Gastrocnemius medialis (tissue), 4 donors: ENCODE results near the gene IL15. TPM values are rescaled to one million over a fixed set of nuclear protein-coding genes. Genes with fewer than 3 reads are reported as not detected.

Experiments used
- ATAC-seq, 2 donors: fragments of 150-250 bp; one replicate each; pipeline ENCODE4 v1.9.1; 2016
- DNase-seq, 2 donors: peaks; one replicate each; pipeline ENCODE4 v3.0.0-alpha.2; 2019
- H3K27ac ChIP-seq, 4 donors: fragments of 200-600 bp; sonication (generic); 1 replicate in 1 of 4; 2 replicates in 3 of 4; pipeline ENCODE4 v1.5.1; 2016 to 2018; ENCODE audit warnings: mild to moderate bottlenecking in 2 of 4, moderate library complexity in 1 of 4
- H3K27me3 ChIP-seq, 3 donors: fragments of 200-600 bp; sonication (generic) in 2 of 3; 1 replicate in 1 of 3; 2 replicates in 2 of 3; pipeline versions ENCODE4 v1.5.1 to v1.6.0; 2016 to 2019; ENCODE audit warnings: mild to moderate bottlenecking in 1 of 3, moderate library complexity in 1 of 3
- H3K36me3 ChIP-seq, 2 donors: fragments of 200-600 bp; sonication (generic) in 1 of 2; one replicate each; pipeline ENCODE4 v1.5.1; 2017 to 2018
- H3K4me1 ChIP-seq, 2 donors: fragments of 200-600 bp; sonication (generic) in 1 of 2; one replicate each; pipeline ENCODE4 v1.5.1; 2016 to 2017; ENCODE audit warnings: mild to moderate bottlenecking in 2 of 2
- H3K4me3 ChIP-seq, 4 donors: fragments of 200-600 bp; sonication (generic) in 3 of 4; 1 replicate in 1 of 4; 2 replicates in 3 of 4; pipeline ENCODE4 v1.5.1; 2016 to 2019; ENCODE audit warnings: mild to moderate bottlenecking in 2 of 4
- H3K9me3 ChIP-seq, 3 donors: fragments of 200-600 bp; sonication (generic) in 2 of 3; 1 replicate in 1 of 3; 2 replicates in 2 of 3; pipeline ENCODE4 v1.5.1; 2016 to 2019
- CTCF ChIP-seq, 5 experiments: fragments of 450-650 bp in 3 of 5; fragments of 200-600 bp in 2 of 5; sonication (generic) in 2 of 5; IDR thresholded peaks in 4 of 5; conservative IDR thresholded peaks in 1 of 5; 1 replicate in 4 of 5; 2 replicates in 1 of 5; pipeline ENCODE4 v1.5.1; 2016 to 2019; ENCODE audit warnings: antibody characterized with exemption in 5 of 5, mild to moderate bottlenecking in 3 of 5, moderate library complexity in 3 of 5
- POLR2A ChIP-seq, 2 donors: fragments of 450-650 bp; IDR thresholded peaks; one replicate each; pipeline ENCODE4 v1.6.1; 2017; ENCODE audit warnings: antibody characterized with exemption in 2 of 2, mild to moderate bottlenecking in 2 of 2, moderate library complexity in 2 of 2
- in situ Hi-C, 4 donors: fragments of 200-750 bp; cut with MboI; loops; one replicate each; pipeline versions ENCODE4 v1.15.0 to v1.8.0; 2017; ENCODE audit warnings: low sequenced_read_pairs in 4 of 4
- intact Hi-C: fragments of 100-400 bp; cut with DNase I; formaldehyde crosslinking; loops from one replicate; pipeline ENCODE4 v1.15.1; 2023; ENCODE audit warnings: low total_unique reads
- total RNA-seq, 4 donors: library from RNA; depleted of rRNA; stranded (reverse); fragments of >200 nt; gene quantifications; one replicate each; pipeline versions ENCODE4 v1.1.0 to v1.2.3, GENCODE V29; 2016

IL15 gene
- total RNA-seq, 4 donors from 2014 or later = 2.1 to 6.1 (median 2.7) TPM

DNA sequence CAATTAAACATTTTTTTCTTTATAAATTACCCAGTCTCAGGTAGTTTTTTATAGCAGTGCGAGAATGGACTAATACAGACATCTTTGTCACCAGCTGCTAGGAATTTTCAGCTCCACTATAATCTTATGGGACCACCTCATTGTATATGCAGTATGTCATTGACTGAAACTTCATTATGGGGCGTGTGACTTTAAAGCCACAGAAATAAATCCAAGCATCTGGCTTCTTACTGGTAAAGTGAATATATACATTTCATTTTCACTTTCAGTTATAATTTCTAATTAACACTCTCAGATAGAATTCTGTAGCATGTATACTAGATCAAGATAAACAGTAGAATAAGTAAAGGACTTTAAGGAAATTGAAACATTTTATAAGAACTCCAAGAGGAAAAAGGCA is 21.9 kb downstream of the IL15 start:
- TF ChIP-seq POLR2A (IDR thresholded peaks at IDR 0.05) = no peak
- no peak for TF ChIP-seq CTCF (IDR thresholded peaks at IDR 0.05 in 4 of 5, conservative IDR thresholded peaks at IDR 0.05 in 1 of 5)
- no peaks in the 10 kb centered on the region for H3K9me3 ChIP-seq
- ATAC-seq = no peak
- no peak overlapping the region for H3K27ac ChIP-seq
- H3K27me3 ChIP-seq = no peaks in the 10 kb centered on the region
- H3K4me3 ChIP-seq = no peak overlapping the region
- no peak for DNase-seq
- no peaks in the 10 kb centered on the region for H3K36me3 ChIP-seq
- peaks cover 0 to 3% of the 10 kb centered on the region in 2 donors for H3K4me1 ChIP-seq
- intact Hi-C loops = no loop called here
- in situ Hi-C loops = no loop called here

GRCh38 chr4:141659539-141659938 is 23.2 kb downstream of the IL15 start:
- ATAC-seq = no peak
- no peak overlapping the region for H3K27ac ChIP-seq
- H3K4me3 ChIP-seq = no peak overlapping the region
- TF ChIP-seq CTCF (IDR thresholded peaks at IDR 0.05 in 4 of 5, conservative IDR thresholded peaks at IDR 0.05 in 1 of 5) = no peak
- TF ChIP-seq POLR2A (IDR thresholded peaks at IDR 0.05) = no peak
- H3K36me3 ChIP-seq = no peaks in the 10 kb centered on the region
- DNase-seq = no peak
- in situ Hi-C loops = no loop called here
- no peaks in the 10 kb centered on the region for H3K27me3 ChIP-seq
- peaks cover 0 to under 1% of the 10 kb centered on the region in 2 donors for H3K4me1 ChIP-seq
- H3K9me3 ChIP-seq = no peaks in the 10 kb centered on the region
- intact Hi-C loops = no loop called here

DNA sequence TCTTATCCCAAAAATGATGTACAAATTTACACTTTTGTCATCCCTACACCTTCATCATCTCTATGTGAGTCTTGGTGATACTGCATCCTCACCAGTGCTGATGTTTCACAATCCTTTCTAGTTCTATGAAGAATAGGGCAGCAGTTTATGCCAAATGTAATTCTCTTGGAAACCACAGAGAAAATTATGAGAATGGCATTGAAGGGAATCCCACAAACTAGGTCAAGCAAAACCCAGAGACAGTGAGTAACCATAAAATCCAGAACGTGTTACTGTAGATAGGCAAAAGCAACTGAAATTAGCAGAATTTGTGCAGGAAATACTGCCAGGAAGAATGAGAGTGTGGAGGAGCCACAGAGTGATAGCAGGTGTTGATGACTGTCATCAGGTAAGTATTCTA is 24.5 kb downstream of the IL15 start:
- no peak for ATAC-seq
- in situ Hi-C loops = no loop called here

DNA sequence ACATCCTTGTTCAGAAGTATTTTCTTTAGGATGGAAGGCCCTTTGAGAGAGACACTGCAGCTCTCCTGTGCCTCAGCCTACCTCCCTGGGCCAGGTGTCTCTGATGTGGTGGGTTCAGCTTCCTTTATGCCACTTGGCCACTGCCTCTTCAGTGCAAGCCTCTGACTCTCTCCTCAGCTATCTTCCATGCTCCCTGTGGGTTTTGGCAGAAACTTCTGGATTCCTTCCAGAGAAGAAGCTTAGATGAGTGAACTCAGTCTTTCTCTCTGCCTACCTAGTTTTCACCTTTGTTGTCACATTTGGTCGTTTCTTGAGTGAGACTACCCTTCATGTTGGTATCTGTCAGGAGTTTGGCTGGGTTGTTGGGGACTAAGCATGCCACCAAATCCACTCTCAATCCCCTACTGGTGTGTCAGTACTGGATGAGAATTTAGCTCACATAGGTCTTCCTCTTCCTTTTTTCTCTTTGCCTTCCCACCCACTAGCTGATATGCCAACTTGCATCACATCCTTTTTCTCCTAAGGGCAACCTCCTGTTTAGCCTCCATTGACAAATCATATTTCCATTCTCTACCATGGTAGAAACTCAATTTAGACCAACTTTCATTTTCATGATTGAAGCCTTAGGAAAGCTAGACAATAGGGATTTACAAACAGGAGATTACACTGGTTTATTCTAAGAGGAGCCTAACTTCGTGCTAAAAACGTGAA is 32.0 kb downstream of the IL15 start:
- no peak overlapping the region for H3K27ac ChIP-seq
- no peaks in the 10 kb centered on the region for H3K36me3 ChIP-seq
- no peaks in the 10 kb centered on the region for H3K27me3 ChIP-seq
- no peaks in the 10 kb centered on the region for H3K9me3 ChIP-seq
- in situ Hi-C loops = no loop called here
- no peak overlapping the region for H3K4me3 ChIP-seq
- intact Hi-C loops = no loop called here
- TF ChIP-seq CTCF (IDR thresholded peaks at IDR 0.05 in 4 of 5, conservative IDR thresholded peaks at IDR 0.05 in 1 of 5) (no peak), POLR2A (IDR thresholded peaks at IDR 0.05) (no peak)
- no peak for ATAC-seq
- no peak for DNase-seq
- no peaks in the 10 kb centered on the region for H3K4me1 ChIP-seq

More for the DNA sequence above, 24.5 kb downstream of the IL15 start:
- no peaks in the 10 kb centered on the region for H3K27me3 ChIP-seq
- H3K36me3 ChIP-seq = no peaks in the 10 kb centered on the region
- intact Hi-C loops = no loop called here
- no peak overlapping the region for H3K4me3 ChIP-seq
- no peak for DNase-seq
- TF ChIP-seq POLR2A (IDR thresholded peaks at IDR 0.05) = no peak
- no peak for TF ChIP-seq CTCF (IDR thresholded peaks at IDR 0.05 in 4 of 5, conservative IDR thresholded peaks at IDR 0.05 in 1 of 5)
- no peaks in the 10 kb centered on the region for H3K9me3 ChIP-seq
- H3K4me1 ChIP-seq = no peaks in the 10 kb centered on the region
- no peak overlapping the region for H3K27ac ChIP-seq

DNA sequence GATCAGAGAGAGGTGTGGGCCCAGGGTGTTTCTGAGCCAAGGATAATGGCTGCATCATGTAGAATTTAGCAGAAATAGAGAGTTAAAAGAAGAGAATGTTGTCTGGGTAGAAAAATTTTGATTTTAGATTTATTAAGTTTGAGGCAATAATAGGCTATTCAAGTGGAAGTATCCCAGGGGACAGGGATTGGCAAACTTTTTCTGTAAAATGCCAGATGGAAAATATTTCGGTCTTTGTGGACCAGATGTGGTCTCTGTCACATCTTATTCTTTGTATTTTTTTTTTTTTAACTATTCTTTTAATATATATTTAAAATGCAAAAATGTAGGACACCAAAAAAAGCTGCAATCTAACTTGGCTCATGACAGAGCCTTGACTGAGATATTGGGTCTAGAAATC is 33.1 kb downstream of the IL15 start:
- Histone ChIP-seq H3K4me1 (no peaks in the 10 kb centered on the region), H3K9me3 (no peaks in the 10 kb centered on the region), H3K36me3 (no peaks in the 10 kb centered on the region), H3K4me3 (no peak overlapping the region), H3K27me3 (no peaks in the 10 kb centered on the region), H3K27ac (no peak overlapping the region)
- DNase-seq (no peak), ATAC-seq (no peak)
- no peak for TF ChIP-seq POLR2A (IDR thresholded peaks at IDR 0.05)
- intact Hi-C loops (no loop called here), in situ Hi-C loops (no loop called here)
